HG03432 (cell line): Measurements from ENCODE around the gene LRRC8D.

Source experiments
- ATAC-seq: cut with Tn5 transposase; IDR thresholded peaks from one replicate; pipeline ENCODE4 v1.9.1; 2021; ENCODE audit warnings: mild to moderate bottlenecking, moderate library complexity; ENCODE audit not compliant: unreplicated experiment

LRRC8D gene

GRCh38 chr1:89806616-89807015 lies 14.2 kb upstream of the LRRC8D start:
- no peak for ATAC-seq

GRCh38 chr1:89807503-89807902 lies 13.3 kb upstream of the LRRC8D start:
- ATAC-seq, result no peak

- no peak for ATAC-seq
These were observed 12.8 kb upstream of the LRRC8D start for GRCh38 chr1:89807983-89808382.

- ATAC-seq, result no peak
These were observed 12.3 kb upstream of the LRRC8D start for GRCh38 chr1:89808441-89809117.

GRCh38 chr1:89809556-89809955 lies 11.3 kb upstream of the LRRC8D start:
- no peak for ATAC-seq

- ATAC-seq, result no peak
These were observed 10.5 kb upstream of the LRRC8D start for GRCh38 chr1:89810302-89810701.

- no peak for ATAC-seq
These were observed 10.0 kb upstream of the LRRC8D start for GRCh38 chr1:89810880-89811279.

GRCh38 chr1:89812992-89813391 lies 7.8 kb upstream of the LRRC8D start:
- no peak for ATAC-seq

GRCh38 chr1:89815040-89815439 lies 5.8 kb upstream of the LRRC8D start:
- ATAC-seq, result no peak

- ATAC-seq, result peak; percentile 61
These were observed 5.2 kb upstream of the LRRC8D start for GRCh38 chr1:89815611-89816010.

- ATAC-seq, result no peak
These were observed 4.5 kb upstream of the LRRC8D start for GRCh38 chr1:89816366-89816765.

- peak; percentile 57 for ATAC-seq
These were observed 683 bp downstream of the LRRC8D start for GRCh38 chr1:89821322-89822108.

- no peak for ATAC-seq
These were observed 1.5 kb downstream of the LRRC8D start for GRCh38 chr1:89822109-89822962.

- no peak for ATAC-seq
These were observed 2.3 kb downstream of the LRRC8D start for GRCh38 chr1:89822999-89823628.

- ATAC-seq, result no peak
These were observed 3.0 kb downstream of the LRRC8D start for GRCh38 chr1:89823679-89824292.

GRCh38 chr1:89826594-89826993 lies 5.8 kb downstream of the LRRC8D start:
- ATAC-seq, result no peak

- no peak for ATAC-seq
These were observed 6.5 kb downstream of the LRRC8D start for GRCh38 chr1:89827330-89827729.

- no peak for ATAC-seq
These were observed 7.1 kb downstream of the LRRC8D start for GRCh38 chr1:89827902-89828301.

- ATAC-seq, result no peak
These were observed 8.4 kb downstream of the LRRC8D start for GRCh38 chr1:89829186-89829585.

GRCh38 chr1:89831462-89832120 lies 10.8 kb downstream of the LRRC8D start:
- ATAC-seq, result no peak
